DMS114 treated with DMSO at 0.1 percent for 48 hours (cell line): ENCODE data around the gene GDPD2.

ENCODE experiments used
- DNase-seq: peaks from one replicate; lab custom pipeline; 2025; ENCODE audit not compliant: unreplicated experiment; lab: John Stamatoyannopoulos, UW

Gene GDPD2

DNA sequence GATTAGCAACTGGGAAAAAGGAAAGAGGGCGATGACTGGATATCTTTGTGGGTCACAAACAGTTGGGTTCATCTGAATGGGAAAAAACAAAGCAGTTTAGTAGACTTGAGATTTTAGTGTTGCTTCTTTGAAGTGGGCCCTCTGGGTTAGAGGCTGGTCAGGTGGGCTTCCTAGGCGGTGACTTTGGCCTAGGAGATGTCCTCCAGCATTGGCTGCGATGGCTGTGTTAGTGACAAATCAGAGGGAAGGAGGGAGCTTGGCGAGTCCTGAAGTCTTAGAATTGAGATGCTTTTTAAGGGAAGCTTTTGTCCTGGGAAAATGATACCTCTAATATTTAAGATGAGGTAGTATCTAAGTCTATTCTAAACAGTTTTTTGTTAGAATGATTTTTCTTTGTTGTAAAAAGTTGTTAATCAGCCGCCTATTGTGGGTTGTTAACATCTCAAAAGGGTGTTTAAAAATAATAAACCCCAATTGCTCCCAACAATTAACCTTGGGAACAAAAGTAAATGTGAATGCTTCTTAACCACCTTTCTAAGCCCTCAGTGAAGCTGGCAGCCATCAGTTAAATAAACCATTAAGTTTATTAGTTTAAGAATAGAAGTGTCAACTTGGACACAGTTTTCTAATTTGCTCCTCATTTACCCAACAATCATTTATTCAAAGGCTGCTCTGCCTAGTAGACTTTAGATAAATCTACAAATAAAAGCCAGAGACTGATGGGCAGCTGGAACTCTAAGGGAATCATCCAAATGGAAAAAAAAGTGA, 53.2 kb downstream of the GDPD2 start:
- no peak for DNase-seq

DNA sequence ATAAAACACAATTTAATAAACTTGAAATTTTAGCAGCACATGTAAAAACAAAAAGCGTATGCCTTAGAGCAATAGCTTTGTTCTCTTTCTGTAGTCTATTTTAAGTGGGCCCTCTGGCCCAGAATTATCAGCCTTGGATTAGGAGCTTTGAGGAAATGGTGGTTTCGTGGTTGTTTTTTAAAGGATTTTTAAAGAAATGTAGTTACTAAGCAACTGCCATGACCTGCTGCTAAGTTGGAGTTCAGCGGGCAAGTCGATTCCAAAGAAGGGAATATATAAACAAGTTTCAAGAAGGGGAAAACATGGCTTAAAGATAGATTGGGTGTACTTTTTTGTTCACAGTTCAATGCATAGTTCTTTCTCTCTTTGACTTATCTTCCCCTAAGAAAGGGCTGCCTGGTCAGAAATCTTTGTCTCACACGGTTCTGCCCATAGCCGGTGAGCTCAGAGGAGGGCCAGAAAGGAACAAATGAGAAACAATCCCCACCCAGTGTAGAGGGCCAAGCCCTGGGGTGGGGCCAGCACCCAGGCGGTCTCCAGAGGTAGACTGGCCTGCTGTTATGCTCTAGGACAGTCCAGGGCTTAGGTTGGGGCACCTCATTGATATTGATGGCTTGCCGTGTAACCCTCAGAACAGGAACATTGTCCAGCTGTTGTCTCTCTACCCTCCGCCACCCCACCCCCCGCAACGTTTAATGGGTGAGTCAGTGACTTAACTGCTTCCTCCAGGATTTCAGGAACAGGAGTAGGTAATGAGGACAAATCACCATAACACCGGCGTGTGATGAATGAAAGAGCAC, 54.0 kb downstream of the GDPD2 start:
- no peak for DNase-seq

DNA sequence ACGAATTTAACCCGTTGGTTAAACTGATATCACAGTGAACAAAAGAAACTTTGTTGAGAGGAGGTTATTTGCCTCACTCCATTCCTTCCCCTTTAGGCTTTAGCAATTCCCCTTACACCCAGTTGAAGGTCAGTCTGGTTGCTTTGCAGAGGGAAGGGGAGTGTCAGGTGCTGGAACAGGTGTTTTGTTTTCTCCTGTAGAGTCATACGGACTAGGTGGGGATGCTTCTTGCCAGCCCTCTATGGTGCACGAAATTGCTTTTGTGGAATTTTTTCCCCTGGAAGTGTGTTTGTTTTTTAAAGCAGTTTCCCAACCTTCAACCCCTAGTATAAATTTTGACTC, 54.6 kb downstream of the GDPD2 start:
- no peak for DNase-seq

DNA sequence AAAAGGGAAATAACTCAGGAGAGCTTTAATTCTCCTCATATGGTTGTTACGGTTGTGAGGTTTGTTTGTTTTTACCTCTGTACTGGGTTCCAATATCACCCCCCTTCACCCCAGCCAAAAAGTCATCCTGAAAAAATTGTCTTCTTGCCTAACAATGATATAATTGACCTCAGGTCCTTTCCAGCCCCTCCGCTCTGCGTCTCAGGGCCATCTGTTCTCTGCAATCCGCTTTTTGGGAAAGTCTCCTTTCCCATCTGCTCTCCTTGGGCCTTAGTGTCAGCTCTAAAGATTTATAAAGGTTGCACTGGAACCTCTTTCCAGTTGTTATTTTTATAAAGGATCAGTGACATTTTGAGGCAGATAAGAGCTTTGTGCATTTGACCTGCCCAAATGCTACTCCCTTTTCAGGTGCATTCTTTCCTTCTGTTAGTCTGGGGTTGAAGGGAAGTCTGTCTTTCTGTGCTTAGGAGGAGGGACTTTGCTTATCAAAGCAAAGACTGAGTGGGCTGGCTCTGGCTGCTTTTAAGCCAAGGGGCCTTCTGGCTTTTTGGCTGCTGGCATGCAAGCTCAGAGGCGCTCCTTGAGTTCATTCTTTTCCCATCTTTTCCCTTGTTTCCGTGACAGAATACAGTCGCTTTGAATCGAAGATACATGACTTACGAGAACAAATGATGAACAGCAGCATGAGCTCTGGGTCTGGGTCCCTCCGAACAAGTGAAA, 55.6 kb downstream of the GDPD2 start:
- DNase-seq: no peak

DNA sequence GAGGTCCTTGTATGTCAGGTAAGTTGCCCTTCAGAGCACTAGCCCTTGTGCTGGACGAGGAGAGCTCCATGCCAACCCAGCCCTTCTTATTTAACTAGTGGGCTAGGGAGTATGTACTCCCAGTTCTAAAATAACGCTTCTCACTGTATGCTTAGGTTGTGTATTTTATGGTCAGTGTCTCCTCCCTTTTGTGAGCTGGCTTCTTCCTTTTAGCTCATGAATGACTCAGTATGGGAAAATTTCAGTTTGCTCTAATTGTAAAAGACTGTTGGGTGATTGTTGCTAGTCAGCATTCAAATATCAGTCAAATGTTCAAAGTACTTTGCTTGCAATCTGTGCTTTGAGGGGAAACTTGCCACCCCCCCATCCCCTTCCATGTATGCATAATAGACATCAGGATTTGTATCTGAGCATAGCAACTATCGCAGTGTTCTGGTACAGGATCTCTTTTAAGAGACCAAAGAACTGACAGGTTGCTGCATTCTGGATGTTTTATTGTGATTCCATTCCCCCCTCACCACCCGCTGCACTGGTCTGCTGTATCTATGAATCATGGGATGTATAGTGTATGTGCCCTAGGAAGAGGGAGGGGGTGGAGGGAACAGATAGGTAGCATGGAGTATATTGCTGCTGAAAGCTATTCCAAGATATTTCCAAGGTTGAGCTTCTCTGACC, 56.3 kb downstream of the GDPD2 start:
- DNase-seq: no peak

DNA sequence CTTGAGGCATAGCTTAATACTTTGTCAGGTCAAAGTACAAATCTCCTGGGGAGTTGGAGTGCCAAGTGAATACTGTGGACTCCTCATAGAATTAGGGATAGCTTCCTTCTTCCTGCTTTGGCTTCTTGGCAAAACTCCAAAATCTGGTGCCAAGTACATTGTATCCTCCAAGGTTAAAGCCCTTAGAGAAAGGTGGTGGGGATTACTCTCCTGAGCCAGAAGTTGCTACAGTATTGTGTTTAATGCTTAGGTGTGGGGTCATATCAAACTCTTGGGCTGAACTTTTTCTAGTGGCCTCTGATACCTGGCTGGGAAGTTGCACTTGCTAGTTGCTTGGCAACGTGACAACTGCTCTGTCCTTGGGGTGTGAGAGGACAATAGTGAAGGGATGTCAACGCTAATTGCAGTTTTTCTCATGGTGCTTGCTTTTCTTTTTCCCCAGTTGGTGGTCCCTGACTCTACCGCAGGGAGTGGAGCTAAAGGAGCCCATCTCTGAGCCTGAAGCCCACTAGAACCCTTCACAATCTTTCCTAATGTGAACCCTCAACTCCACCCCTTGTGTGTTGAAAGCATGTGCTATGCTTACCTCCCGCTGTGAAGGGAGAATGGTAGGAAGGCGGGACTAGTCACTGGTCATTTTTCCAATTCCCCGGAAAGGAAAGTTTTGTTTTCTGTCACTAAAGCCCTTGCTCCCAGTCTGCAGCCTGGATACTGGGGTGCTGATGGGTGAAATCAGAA, 57.0 kb downstream of the GDPD2 start:
- DNase-seq: no peak

DNA sequence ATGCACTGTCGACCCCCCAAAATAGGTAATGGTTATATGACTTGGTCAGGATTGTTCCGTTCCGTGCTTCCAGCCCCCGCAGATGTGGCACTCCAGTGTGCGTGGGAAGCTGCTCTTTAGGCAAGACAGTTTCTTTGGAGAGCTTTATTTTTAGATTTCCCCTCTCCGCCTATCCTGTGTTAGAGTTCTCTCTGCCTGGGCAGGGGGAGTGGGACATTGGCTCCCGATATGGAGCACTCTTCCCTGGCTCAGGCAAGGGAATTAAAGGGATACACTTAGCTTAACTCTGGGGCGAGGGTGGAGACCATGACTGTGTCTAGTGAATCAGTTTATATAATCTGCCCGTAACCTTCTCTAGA, 57.5 kb downstream of the GDPD2 start:
- no peak for DNase-seq

DNA sequence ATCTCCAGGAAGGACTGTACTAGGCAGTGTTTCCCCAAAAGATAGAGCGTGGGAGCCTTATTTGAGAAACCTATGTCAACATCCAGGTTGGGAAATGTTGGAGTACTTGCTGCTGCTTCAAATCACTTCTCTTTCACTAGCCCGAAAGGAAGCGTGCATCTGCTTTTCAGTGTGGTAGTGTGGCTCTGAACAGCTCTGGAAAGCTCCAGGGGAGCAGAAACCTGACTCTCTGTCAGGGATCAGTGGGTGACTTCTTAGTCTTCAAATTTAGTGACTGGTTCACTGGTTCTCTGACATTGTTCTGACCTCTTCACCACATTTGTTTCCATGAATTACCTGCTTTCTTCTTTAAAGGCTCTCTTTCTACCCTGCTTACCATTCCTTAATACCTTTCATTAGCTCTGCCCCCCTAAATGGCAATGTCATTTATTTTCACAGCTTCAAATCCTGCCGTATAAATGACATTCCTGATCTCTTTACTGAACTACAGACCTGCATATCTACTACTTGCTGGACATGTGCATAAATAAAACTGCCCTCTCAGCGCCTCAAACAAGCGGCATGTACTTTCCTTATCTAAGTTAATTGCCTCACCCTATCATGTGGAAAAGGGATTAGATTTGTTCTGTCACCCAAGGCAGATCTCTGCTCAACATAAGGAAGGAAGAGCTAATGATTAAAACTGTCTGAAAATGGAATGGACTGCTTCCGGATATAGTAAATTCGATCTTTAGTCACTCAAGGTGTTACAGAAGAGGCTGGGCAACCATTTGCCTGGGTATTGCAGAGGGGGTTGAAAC, 58.6 kb downstream of the GDPD2 start:
- no peak for DNase-seq

DNA sequence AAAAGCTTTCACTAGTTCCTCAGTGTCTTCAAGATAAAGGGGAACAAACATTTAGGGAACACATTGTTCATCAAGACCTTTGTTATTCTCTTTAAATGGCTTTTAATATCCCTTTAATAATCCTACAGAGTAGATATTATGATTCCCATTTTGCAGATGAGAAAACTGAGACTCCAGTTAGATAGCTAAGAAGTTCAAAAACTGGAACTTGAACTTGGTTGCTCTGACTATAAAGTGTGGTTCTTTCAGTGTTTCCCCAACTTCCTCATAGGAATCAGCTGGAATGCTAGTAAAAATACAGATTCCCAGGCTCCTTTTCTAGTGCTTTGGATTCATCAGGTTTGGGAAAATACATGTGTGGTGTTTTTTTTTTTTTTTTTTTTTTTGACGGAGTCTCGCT, 59.2 kb downstream of the GDPD2 start:
- DNase-seq: no peak
